H54 (cell line): ENCODE measurements around the gene CFAP46.

Experiments
- DNase-seq: peaks from one replicate; pipeline ENCODE4 v3.0.0; 2011; ENCODE audit warnings: low spot score, mixed read lengths; ENCODE audit not compliant: insufficient read length
- FAIRE-seq: peaks from 3 replicates; lab custom pipeline; 2011; peaks lifted over from hg19 to GRCh38; lab: Jason Lieb, UNC
- POLR2A ChIP-seq: IDR thresholded peaks from 2 replicates; pipeline ENCODE4 v1.6.1; 2011; ENCODE audit warnings: low read depth, mild to moderate bottlenecking, low read length

The CFAP46 gene

DNA sequence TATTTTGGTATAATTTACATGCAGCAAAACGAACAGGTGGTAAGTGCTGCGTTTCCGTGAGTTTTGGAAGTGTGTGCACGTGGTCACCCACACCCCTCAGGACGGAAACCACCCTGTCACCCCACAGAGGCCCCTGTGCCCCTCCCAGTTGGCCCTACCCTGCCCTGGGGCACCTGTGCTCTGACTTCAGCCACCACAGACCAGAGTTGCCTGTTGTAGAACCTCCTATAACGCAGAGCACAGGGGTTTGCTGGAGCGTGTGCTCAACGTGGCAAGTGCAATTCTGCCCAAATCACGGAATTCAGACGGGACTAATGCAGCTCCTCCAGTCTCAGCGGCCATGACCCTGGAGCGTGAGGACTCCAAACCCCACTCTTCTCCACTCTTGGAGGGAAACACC, 9.6 kb upstream of the CFAP46 start:
- DNase-seq = no peak
- TF ChIP-seq POLR2A = no peak
- no peak for FAIRE-seq

- TF ChIP-seq POLR2A = no peak
- FAIRE-seq = no peak
- no peak for DNase-seq
Measured at GRCh38 chr10:132948351-132948750, 6.0 kb upstream of the CFAP46 start.

- FAIRE-seq = no peak
- TF ChIP-seq POLR2A = no peak
- DNase-seq = no peak
Measured at GRCh38 chr10:132947843-132948242, 5.5 kb upstream of the CFAP46 start.

GRCh38 chr10:132946806-132947546, 4.6 kb upstream of the CFAP46 start:
- FAIRE-seq (no peak), DNase-seq (no peak)
- no peak for TF ChIP-seq POLR2A

DNA sequence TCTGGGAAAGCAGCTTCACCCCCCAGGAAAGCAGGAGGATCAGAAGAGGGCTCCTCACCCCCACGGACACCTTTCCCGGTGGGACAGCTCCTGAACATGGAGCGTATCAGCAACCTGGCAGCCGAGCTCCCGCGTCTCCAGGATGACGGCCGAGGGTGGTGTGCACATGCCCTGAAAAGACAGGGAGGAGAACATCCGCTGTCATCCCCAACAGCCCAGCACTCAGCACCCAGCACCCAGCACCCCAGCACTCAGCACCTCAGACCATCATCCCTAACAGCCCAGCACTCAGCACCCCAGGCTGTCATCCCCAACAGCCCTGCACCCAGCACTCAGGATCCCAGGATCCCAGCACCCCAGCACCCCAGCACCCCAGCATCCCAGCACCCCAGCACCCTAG, 3.9 kb upstream of the CFAP46 start:
- TF ChIP-seq POLR2A = no peak
- no peak for FAIRE-seq
- DNase-seq = no peak

DNA sequence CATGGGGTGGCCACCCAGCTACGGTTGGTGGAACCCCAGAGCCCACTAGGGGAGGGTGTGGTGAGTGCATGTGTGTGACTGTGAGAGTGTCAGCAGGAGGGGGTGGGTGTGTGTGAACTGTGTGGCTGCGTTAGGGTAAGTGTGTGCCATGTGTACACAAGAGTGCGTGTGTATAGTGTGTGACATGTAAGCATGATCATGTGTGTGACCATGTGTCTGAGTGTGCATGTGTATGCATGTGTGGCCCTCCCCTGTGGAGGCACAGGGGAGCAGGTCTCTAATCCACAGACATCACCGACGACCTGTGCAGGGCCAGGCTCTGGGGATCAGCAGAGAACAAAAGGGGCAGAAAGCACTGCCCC, 3.5 kb upstream of the CFAP46 start:
- TF ChIP-seq POLR2A = no peak
- no peak for DNase-seq
- no peak for FAIRE-seq

GRCh38 chr10:132945125-132945893, 2.9 kb upstream of the CFAP46 start:
- FAIRE-seq = no peak
- no peak for TF ChIP-seq POLR2A
- no peak for DNase-seq

DNA sequence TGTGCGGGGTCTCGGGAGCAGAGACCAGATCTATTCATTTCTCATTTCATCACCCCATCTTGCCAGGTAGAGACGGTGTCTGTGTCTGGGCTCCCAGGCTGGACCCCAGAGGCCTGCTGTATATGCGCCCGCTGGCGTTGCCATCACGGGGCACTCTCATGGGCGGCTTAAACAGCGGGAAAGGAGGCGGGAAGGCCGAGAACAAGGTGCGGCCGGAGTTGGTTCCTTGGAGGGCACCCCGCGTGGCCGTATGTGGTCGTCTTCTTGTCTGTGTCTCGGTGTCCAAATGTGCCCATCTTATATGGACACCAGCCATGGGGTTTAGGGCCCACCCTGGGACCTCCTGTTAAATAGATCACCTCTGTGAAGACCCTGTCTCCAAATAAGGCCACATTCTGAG, 2.1 kb upstream of the CFAP46 start:
- no peak for FAIRE-seq
- no peak for TF ChIP-seq POLR2A

DNA sequence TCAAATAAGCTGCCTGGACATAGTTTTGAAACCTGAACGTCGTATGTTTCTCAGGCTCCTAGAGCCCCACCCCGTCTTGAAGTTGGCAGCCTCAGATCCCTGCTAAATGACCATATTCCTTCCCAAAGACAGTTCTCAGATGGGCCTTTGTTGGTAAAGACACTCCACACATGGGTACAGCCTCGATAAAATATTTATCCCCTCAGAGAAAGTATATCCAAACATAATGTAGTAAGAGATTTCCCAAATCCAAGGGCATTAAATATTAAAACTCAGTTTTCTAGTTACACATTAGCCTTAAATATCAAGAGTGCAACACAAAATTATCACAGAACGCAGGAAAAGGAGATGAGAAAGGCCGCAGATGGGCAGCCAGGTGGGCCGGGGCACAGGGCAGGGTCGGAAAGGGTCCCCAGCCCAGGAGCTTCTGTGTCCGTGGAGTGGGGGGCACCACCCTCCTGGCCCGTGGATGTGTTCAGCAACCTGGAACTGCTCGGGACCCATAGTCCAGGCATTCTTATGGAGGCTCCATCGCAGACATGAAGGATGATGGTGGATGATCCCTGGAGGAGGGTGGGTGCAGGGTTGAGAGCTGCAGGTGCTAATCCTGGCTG, 1.5 kb upstream of the CFAP46 start:
- DNase-seq = no peak
- TF ChIP-seq POLR2A = no peak
- no peak for FAIRE-seq

More for the DNA sequence above, 2.1 kb upstream of the CFAP46 start:
- DNase-seq = no peak

GRCh38 chr10:132943058-132943790, 854 bp upstream of the CFAP46 start:
- DNase-seq (no peak), FAIRE-seq (no peak)
- TF ChIP-seq POLR2A = no peak

- DNase-seq = no peak
- FAIRE-seq = no peak
- TF ChIP-seq POLR2A = no peak
Measured at GRCh38 chr10:132941640-132942051, 724 bp downstream of the CFAP46 start.

- FAIRE-seq = no peak
Measured at GRCh38 chr10:132940791-132941465, 1.4 kb downstream of the CFAP46 start.

More at GRCh38 chr10:132940791-132941465, 1.4 kb downstream of the CFAP46 start:
- DNase-seq = no peak
- TF ChIP-seq POLR2A = no peak
